Esophagus muscularis mucosa (tissue), 4 donors: ENCODE measurements around the gene FOXJ1. TPM values are rescaled to one million over a fixed set of nuclear protein-coding genes. Genes with fewer than 3 reads are reported as not detected.

Experiments
- DNase-seq: peaks from one replicate; pipeline ENCODE4 v3.0.0-alpha.2; 2017; ENCODE audit errors: extremely low spot score
- H3K27ac ChIP-seq, 4 donors: fragments of 200-600 bp; sonication (generic); replicated peaks in 1 of 4; 1 replicate in 3 of 4; 2 replicates in 1 of 4; pipeline ENCODE4 v1.5.1; 2016 to 2019; ENCODE audit warnings: mild to moderate bottlenecking in 1 of 4
- H3K27me3 ChIP-seq, 4 donors: fragments of 200-600 bp; sonication (generic); one replicate each; pipeline versions ENCODE4 v1.5.1 to v1.6.0; 2016 to 2019
- H3K36me3 ChIP-seq, 4 donors: fragments of 200-600 bp; sonication (generic); one replicate each; pipeline ENCODE4 v1.5.1; 2016 to 2019
- H3K4me1 ChIP-seq, 4 donors: fragments of 200-600 bp; sonication (generic); one replicate each; pipeline ENCODE4 v1.5.1; 2016 to 2019
- H3K4me3 ChIP-seq, 4 donors: fragments of 200-600 bp; sonication (generic); 1 replicate in 2 of 4; 2 replicates in 2 of 4; pipeline ENCODE4 v1.5.1; 2016 to 2019; ENCODE audit warnings: mild to moderate bottlenecking in 4 of 4, moderate library complexity in 1 of 4
- H3K9me3 ChIP-seq, 4 donors: fragments of 200-600 bp; sonication (generic); 1 replicate in 3 of 4; 2 replicates in 1 of 4; pipeline ENCODE4 v1.5.1; 2016 to 2019
- EP300 ChIP-seq: sonication (generic); formaldehyde crosslinking; IDR thresholded peaks from one replicate; pipeline ENCODE4 v1.6.1; 2017; ENCODE audit warnings: antibody characterized with exemption
- POLR2A ChIP-seq: fragments of 450-650 bp; IDR thresholded peaks from one replicate; pipeline ENCODE4 v1.6.1; 2017; ENCODE audit warnings: antibody characterized with exemption, moderate library complexity, mild to moderate bottlenecking, low read depth
- POLR2AphosphoS5 ChIP-seq, 2 donors: sonication (generic); formaldehyde crosslinking; IDR thresholded peaks; one replicate each; pipeline ENCODE4 v1.6.1; 2017; ENCODE audit warnings: antibody characterized with exemption in 2 of 2
- WGBS: methylation state at CpG from one replicate; pipeline ENCODE4 v1.1.5; 2018; 5-methylcytosine and 5-hydroxymethylcytosine counted together
- intact Hi-C: fragments of 100-400 bp; cut with DNase I; formaldehyde crosslinking; loops from one replicate; pipeline ENCODE4 v1.15.1; 2023
- total RNA-seq, 4 donors: library from RNA; depleted of rRNA; stranded (reverse); fragments of >200 nt; gene quantifications; one replicate each; pipeline versions ENCODE4 v1.1.0 to v1.2.1, GENCODE V29; 2016
- TF ChIP-seq, protein P1 (sequence below), 3 experiments: fragments of 200-600 bp in 2 of 3; fragments of 450-650 bp in 1 of 3; sonication (generic) in 2 of 3; IDR thresholded peaks; one replicate each; pipeline ENCODE4 v1.5.1; 2017 to 2019; ENCODE audit warnings: antibody characterized with exemption in 3 of 3, mild to moderate bottlenecking in 2 of 3, moderate library complexity in 1 of 3

Gene FOXJ1
- total RNA-seq, 4 donors from 2014 or later = 0.32 TPM; not detected in 3

DNA sequence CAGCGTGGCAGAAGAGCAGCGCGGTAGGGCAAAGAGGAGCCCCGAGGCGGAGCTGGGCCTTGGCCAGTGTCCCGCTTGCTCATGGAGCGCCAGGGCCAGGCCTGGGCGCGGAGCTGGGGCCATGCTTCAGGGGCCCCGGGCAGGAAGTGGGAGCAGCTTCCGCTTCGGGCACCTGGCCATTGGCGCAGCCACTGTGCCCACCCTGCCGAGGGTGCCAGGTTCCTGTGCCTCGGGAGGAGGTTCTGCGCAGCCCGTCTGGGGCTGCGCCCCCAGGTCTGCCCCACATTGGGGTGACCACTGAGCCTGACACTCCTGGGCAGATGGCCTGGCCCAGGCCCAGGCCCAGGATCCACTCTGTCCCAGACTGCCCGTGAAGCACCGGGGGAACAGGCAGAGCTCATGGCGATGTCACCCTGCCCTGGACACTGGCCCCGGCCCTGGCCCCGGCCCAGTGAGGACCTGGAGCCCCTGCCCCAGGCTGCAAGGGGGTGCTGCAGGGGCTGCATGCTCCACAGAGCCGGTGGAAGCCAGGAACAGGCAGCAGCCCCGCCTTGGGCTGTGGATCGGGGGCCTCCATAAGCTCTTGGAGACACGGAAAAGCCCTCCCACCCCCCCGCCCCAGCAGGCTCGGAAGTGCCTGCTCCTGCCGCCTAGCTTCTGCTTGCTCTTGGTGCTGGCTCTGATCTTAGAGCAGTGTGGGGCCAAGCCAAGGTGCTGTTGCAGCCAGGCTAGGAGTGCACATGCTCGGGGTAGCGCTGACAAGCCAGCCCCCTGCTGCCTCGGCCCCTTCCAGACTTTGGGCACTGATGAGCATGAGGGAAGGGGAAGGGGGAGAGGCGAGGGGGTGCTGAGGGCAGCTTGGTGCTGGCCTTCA is 35.9 kb upstream of the FOXJ1 start:
- Histone ChIP-seq H3K9me3 (no peaks in the 10 kb centered on the region), H3K27me3 (no peaks in the 10 kb centered on the region), H3K4me3 (no peak overlapping the region), H3K4me1 (peaks cover 0 to 4% (median 1%) of the 10 kb centered on the region in 4 donors), H3K27ac (no peak overlapping the region), H3K36me3 (no peaks in the 10 kb centered on the region)
- TF ChIP-seq POLR2AphosphoS5 (IDR thresholded peaks at IDR 0.05) (no peak), EP300 (no peak), POLR2A (no peak)
- TF ChIP-seq, protein P1, sequence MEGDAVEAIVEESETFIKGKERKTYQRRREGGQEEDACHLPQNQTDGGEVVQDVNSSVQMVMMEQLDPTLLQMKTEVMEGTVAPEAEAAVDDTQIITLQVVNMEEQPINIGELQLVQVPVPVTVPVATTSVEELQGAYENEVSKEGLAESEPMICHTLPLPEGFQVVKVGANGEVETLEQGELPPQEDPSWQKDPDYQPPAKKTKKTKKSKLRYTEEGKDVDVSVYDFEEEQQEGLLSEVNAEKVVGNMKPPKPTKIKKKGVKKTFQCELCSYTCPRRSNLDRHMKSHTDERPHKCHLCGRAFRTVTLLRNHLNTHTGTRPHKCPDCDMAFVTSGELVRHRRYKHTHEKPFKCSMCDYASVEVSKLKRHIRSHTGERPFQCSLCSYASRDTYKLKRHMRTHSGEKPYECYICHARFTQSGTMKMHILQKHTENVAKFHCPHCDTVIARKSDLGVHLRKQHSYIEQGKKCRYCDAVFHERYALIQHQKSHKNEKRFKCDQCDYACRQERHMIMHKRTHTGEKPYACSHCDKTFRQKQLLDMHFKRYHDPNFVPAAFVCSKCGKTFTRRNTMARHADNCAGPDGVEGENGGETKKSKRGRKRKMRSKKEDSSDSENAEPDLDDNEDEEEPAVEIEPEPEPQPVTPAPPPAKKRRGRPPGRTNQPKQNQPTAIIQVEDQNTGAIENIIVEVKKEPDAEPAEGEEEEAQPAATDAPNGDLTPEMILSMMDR (IDR thresholded peaks at IDR 0.05) = no peak
- DNase-seq = no peak
- WGBS = 88% methylated on average over 3 of the region's 34 CpGs
- intact Hi-C loops = no loop called here

DNA sequence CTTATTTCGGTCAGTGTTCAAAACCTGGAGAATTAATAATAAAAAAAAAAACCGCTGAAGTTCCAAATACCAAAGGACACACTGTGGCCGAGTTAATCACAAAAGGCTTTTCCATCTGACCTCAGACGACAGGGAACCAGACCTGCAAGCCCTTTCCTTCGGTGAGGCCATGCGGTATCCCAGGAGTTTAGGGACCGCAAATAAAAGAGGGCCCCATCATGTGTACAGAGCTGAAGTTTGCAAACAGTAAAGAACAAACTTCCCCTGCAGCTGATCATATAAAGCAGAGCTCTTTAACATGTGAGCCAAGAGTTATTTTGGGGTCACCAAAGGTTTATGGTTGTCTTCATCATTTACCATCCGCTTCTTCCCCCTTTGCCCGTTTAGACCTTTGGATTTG is 33.0 kb upstream of the FOXJ1 start:
- Histone ChIP-seq H3K27me3 (no peaks in the 10 kb centered on the region), H3K36me3 (no peaks in the 10 kb centered on the region), H3K27ac (no peak overlapping the region), H3K4me3 (no peak overlapping the region), H3K4me1 (no peaks in the 10 kb centered on the region), H3K9me3 (no peaks in the 10 kb centered on the region)
- DNase-seq = no peak
- intact Hi-C loops = no loop called here
- WGBS = 85% methylated on average over 9 of the region's 9 CpGs
- TF ChIP-seq EP300 (no peak), POLR2AphosphoS5 (IDR thresholded peaks at IDR 0.05) (no peak), POLR2A (no peak)
- TF ChIP-seq, protein P1 (IDR thresholded peaks at IDR 0.05) = no peak

DNA sequence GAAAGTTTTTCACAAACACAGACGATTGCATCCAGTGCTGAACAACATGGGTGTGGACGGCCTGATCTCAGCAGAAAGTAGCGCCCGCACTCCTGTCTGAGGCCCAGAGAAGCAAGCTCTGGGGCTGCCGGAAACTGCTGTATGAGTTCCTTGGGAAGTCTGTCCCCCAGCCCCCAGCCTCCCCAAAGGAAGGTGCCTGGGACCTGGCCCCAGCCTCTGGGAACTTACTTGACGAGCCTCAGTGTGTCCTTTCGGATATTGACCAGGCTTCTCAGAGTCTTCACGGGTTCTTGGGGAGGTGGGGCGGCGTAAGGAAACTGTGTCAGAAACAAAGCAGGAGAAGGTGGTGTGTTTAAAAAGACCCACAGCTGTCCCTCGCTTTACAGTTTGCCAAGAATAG is 32.4 kb upstream of the FOXJ1 start:
- 84% methylated on average over 11 of the region's 11 CpGs for WGBS
- H3K27me3 ChIP-seq = no peaks in the 10 kb centered on the region

DNA sequence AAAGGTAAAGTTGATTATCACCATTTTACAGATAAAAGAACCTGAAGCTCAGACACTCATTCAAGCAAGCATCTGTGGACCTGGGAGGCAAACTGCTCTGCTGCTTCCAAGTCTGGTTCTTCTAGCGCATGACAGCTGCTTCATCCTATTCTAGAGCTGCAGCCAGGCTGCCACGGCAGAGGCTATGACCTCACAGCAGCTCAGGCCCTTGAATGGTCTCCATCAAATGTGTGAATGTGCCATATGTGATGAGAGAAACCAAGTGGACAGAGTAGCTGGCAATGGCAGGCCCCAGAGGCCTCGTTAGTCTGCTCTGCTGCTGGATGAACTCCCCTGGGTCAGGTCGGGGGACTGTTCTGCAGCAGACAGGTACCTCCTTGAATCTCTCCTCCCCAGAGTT is 30.7 kb upstream of the FOXJ1 start:
- intact Hi-C loops = no loop called here

More for the DNA sequence above, 32.4 kb upstream of the FOXJ1 start:
- no peak overlapping the region for H3K4me3 ChIP-seq
- H3K27ac ChIP-seq = no peak overlapping the region
- no peak for DNase-seq
- intact Hi-C loops = no loop called here
- H3K9me3 ChIP-seq = no peaks in the 10 kb centered on the region
- H3K36me3 ChIP-seq = no peaks in the 10 kb centered on the region
- TF ChIP-seq POLR2A (no peak), POLR2AphosphoS5 (IDR thresholded peaks at IDR 0.05) (no peak), EP300 (no peak)
- TF ChIP-seq, protein P1 (IDR thresholded peaks at IDR 0.05) = no peak
- no peaks in the 10 kb centered on the region for H3K4me1 ChIP-seq

More for the DNA sequence above, 30.7 kb upstream of the FOXJ1 start:
- H3K27ac ChIP-seq = no peak overlapping the region
- no peak for DNase-seq
- no peaks in the 10 kb centered on the region for H3K4me1 ChIP-seq
- H3K36me3 ChIP-seq = no peaks in the 10 kb centered on the region
- 83% methylated on average over 4 of the region's 4 CpGs for WGBS
- H3K9me3 ChIP-seq = no peaks in the 10 kb centered on the region
- no peaks in the 10 kb centered on the region for H3K27me3 ChIP-seq
- TF ChIP-seq, protein P1 (IDR thresholded peaks at IDR 0.05) = no peak
- TF ChIP-seq EP300 = no peak
- no peak for TF ChIP-seq POLR2A
- TF ChIP-seq POLR2AphosphoS5 (IDR thresholded peaks at IDR 0.05) = no peak
- H3K4me3 ChIP-seq = no peak overlapping the region
